AG04449 (cell line): ENCODE data around the gene SYT7.

ENCODE experiments used
- CTCF ChIA-PET: fragments of 350-600 bp; formaldehyde crosslinking; extraction: SDS; loops from one replicate; lab custom pipeline; 2021; ENCODE audit warnings: antibody characterized with exemption; lab: Yijun Ruan, JAX
- POLR2A ChIA-PET: fragments of 400-600, 350-600 bp; formaldehyde crosslinking; extraction: SDS; loops from one replicate; lab custom pipeline; 2020; ENCODE audit warnings: antibody characterized with exemption, inconsistent platforms; lab: Yijun Ruan, JAX
- DNase-seq: peaks from one replicate; pipeline ENCODE4 v3.0.0-alpha.2; 2010; ENCODE audit warnings: low read depth, low spot score
- H3K4me3 ChIP-seq: 2 replicates; pipeline ENCODE4 v1.5.1; 2011; ENCODE audit warnings: low read depth, mild to moderate bottlenecking, control low read depth, low read length
- CTCF ChIP-seq: IDR thresholded peaks from one replicate; pipeline ENCODE4 v1.5.1; 2011; ENCODE audit warnings: mild to moderate bottlenecking, moderate library complexity, low read length, control low read depth, inconsistent platforms; ENCODE audit not compliant: insufficient read depth; ENCODE audit errors: missing control alignments

SYT7 gene

GRCh38 chr11:61496602-61497400 is 84.1 kb downstream of the SYT7 start:
- H3K4me3 ChIP-seq, result no peak overlapping the region
- no peak for TF ChIP-seq CTCF
- CTCF ChIA-PET, result interaction anchor here (3.7 kb wide), 1 partner anchor 20 kb away, joined by 21 read pairs; no protein-coding TSS in a partner anchor
- POLR2A ChIA-PET, result no interaction called here
- no peak for DNase-seq

- ChIA-PET CTCF (interaction anchor here (0.6 to 3.7 kb wide), 4 partner anchors 13 to 137 kb away, joined by 3 to 21 read pairs (median 4); no protein-coding TSS in a partner anchor), POLR2A (no interaction called here)
- H3K4me3 ChIP-seq, result no peak overlapping the region
- TF ChIP-seq CTCF, result no peak
- no peak for DNase-seq
Observed at GRCh38 chr11:61495801-61496601, 84.9 kb downstream of the SYT7 start.

GRCh38 chr11:61494381-61494961 is 86.4 kb downstream of the SYT7 start:
- TF ChIP-seq CTCF, result no peak
- H3K4me3 ChIP-seq, result no peak overlapping the region
- POLR2A ChIA-PET, result no interaction called here
- CTCF ChIA-PET, result interaction anchor here (0.6 to 3.7 kb wide), 5 partner anchors 17 to 135 kb away, joined by 3 to 21 read pairs (median 4); no protein-coding TSS in a partner anchor
- DNase-seq, result no peak

- no peak for DNase-seq
- H3K4me3 ChIP-seq, result no peak overlapping the region
- TF ChIP-seq CTCF, result no peak
- ChIA-PET POLR2A (interaction anchor here (0.6 kb wide), 1 partner anchor 20 kb away, joined by 3 read pairs; no protein-coding TSS in a partner anchor), CTCF (interaction anchor here (5.3 to 7.5 kb wide), 3 partner anchors 14 to 136 kb away, joined by 22 to 82 read pairs (median 55); a partner anchor contains a TSS)
Observed at GRCh38 chr11:61491736-61492395, 89.0 kb downstream of the SYT7 start.

GRCh38 chr11:61489833-61490721 is 90.8 kb downstream of the SYT7 start:
- no peak overlapping the region for H3K4me3 ChIP-seq
- POLR2A ChIA-PET, result interaction anchor here (0.7 kb wide), 1 partner anchor 28 kb away, joined by 3 read pairs; no protein-coding TSS in a partner anchor
- CTCF ChIA-PET, result interaction anchor here (0.9 to 7.5 kb wide), 10 partner anchors 12 to 148 kb away, joined by 3 to 82 read pairs (median 8); partner anchors contain the start of gene LRRC10B
- TF ChIP-seq CTCF, result no peak
- DNase-seq, result no peak
